Measurements from ENCODE around the gene MYO5C. TPM values are rescaled to one million over a fixed set of nuclear protein-coding genes. Genes with fewer than 3 reads are reported as not detected.

Gene MYO5C
- total RNA-seq, 1 donor from 2014 or later, result 24.1 TPM

DNA sequence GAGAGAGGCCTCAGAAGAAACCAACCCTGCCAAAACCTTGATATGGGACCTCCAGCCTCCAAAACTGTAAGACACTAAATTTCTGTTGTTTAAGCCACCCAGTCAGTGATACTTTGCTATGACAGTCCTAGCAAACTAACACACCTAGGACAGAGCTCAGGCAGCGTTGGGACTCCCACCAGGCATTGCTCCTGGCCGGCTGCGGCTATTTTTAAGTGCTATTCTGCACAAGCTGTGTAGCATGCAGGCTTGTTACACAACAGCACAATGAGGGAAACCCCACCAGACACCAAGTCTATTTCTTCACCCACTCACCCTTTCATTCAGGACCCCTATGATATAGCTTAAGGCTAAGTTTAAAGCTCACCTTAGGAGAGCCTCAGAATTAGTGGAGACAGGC lies 57.5 kb downstream of the MYO5C start:
- H3K79me2 ChIP-seq (ENCODE audit: low read depth), result no peaks in the 10 kb centered on the region
- no peaks in the 10 kb centered on the region for H3K36me3 ChIP-seq
- TF ChIP-seq, protein P1, sequence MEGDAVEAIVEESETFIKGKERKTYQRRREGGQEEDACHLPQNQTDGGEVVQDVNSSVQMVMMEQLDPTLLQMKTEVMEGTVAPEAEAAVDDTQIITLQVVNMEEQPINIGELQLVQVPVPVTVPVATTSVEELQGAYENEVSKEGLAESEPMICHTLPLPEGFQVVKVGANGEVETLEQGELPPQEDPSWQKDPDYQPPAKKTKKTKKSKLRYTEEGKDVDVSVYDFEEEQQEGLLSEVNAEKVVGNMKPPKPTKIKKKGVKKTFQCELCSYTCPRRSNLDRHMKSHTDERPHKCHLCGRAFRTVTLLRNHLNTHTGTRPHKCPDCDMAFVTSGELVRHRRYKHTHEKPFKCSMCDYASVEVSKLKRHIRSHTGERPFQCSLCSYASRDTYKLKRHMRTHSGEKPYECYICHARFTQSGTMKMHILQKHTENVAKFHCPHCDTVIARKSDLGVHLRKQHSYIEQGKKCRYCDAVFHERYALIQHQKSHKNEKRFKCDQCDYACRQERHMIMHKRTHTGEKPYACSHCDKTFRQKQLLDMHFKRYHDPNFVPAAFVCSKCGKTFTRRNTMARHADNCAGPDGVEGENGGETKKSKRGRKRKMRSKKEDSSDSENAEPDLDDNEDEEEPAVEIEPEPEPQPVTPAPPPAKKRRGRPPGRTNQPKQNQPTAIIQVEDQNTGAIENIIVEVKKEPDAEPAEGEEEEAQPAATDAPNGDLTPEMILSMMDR (IDR thresholded peaks at IDR 0.05), result no peak
- TF ChIP-seq EZH2phosphoT487 (IDR thresholded peaks at IDR 0.05), result no peak
- no peak for TF ChIP-seq EZH2 (IDR thresholded peaks at IDR 0.05)
- peaks cover 14% of the 10 kb centered on the region for H3K36me3 Mint-ChIP-seq
- H3K9ac ChIP-seq, result no peak overlapping the region
- no peak for DNase-seq (ENCODE audit: low spot score)
- H2AFZ ChIP-seq (replicated peaks), result no peak overlapping the region
- H3K27me3 Mint-ChIP-seq (ENCODE audit: insufficient read depth, low read depth), result peaks cover 4% of the 10 kb centered on the region
- no peaks in the 10 kb centered on the region for H4K20me1 ChIP-seq (ENCODE audit: low read depth)
- no peaks in the 10 kb centered on the region for H3K4me1 ChIP-seq
- no peak overlapping the region for H3K27ac Mint-ChIP-seq
- no peaks in the 10 kb centered on the region for H3K4me1 Mint-ChIP-seq
- no peak overlapping the region for H3K4me2 ChIP-seq
- H3K4me3 ChIP-seq, result no peak overlapping the region
- H3K27ac ChIP-seq, result no peak overlapping the region
- no peaks in the 10 kb centered on the region for H3K9me3 ChIP-seq (ENCODE audit: low read depth)
- H3K27me3 ChIP-seq, result no peaks in the 10 kb centered on the region
- no peaks in the 10 kb centered on the region for H3F3A ChIP-seq (ENCODE audit: low read depth)
- H3K9me3 Mint-ChIP-seq, result no peaks in the 10 kb centered on the region
- H3K4me3 Mint-ChIP-seq, result no peak overlapping the region

DNA sequence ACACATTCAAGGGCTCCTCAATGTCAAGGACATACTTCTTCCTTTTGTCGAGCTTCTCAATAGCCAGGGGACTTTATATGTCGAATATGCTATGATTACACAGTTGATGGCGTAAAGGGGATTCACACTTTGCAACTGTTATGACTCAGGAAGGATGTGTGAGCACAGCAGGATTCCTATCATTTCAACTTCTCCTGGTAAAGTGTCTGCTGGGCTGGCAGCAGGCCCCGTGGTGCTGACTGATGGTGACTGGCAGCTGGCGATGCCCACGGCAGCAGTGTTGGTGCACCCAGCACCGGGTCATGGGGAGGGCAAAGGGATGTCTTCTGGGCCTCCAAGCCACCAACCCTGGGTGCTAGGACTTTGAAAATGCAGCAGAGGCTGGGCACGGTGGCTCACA lies 59.6 kb downstream of the MYO5C start:
- Histone ChIP-seq H3K4me1 (no peaks in the 10 kb centered on the region), H3K4me3 (no peak overlapping the region), H3K4me2 (no peak overlapping the region), H2AFZ (replicated peaks) (no peak overlapping the region), H3K9ac (no peak overlapping the region), H3K27me3 (no peaks in the 10 kb centered on the region), H4K20me1 (ENCODE audit: low read depth) (no peaks in the 10 kb centered on the region), H3K9me3 (ENCODE audit: low read depth) (no peaks in the 10 kb centered on the region), H3K79me2 (ENCODE audit: low read depth) (no peaks in the 10 kb centered on the region), H3K36me3 (no peaks in the 10 kb centered on the region), H3K27ac (no peak overlapping the region), H3F3A (ENCODE audit: low read depth) (no peaks in the 10 kb centered on the region)
- no peak for DNase-seq (ENCODE audit: low spot score)
- no peak overlapping the region for H3K27ac Mint-ChIP-seq
- TF ChIP-seq EZH2 (IDR thresholded peaks at IDR 0.05) (no peak), EZH2phosphoT487 (IDR thresholded peaks at IDR 0.05) (no peak)
- TF ChIP-seq, protein P1 (IDR thresholded peaks at IDR 0.05), result no peak
- H3K4me3 Mint-ChIP-seq, result no peak overlapping the region
- H3K36me3 Mint-ChIP-seq, result peaks cover 10% of the 10 kb centered on the region
- H3K4me1 Mint-ChIP-seq, result no peaks in the 10 kb centered on the region
- peaks cover 6% of the 10 kb centered on the region for H3K27me3 Mint-ChIP-seq (ENCODE audit: insufficient read depth, low read depth)
- H3K9me3 Mint-ChIP-seq, result no peaks in the 10 kb centered on the region

DNA sequence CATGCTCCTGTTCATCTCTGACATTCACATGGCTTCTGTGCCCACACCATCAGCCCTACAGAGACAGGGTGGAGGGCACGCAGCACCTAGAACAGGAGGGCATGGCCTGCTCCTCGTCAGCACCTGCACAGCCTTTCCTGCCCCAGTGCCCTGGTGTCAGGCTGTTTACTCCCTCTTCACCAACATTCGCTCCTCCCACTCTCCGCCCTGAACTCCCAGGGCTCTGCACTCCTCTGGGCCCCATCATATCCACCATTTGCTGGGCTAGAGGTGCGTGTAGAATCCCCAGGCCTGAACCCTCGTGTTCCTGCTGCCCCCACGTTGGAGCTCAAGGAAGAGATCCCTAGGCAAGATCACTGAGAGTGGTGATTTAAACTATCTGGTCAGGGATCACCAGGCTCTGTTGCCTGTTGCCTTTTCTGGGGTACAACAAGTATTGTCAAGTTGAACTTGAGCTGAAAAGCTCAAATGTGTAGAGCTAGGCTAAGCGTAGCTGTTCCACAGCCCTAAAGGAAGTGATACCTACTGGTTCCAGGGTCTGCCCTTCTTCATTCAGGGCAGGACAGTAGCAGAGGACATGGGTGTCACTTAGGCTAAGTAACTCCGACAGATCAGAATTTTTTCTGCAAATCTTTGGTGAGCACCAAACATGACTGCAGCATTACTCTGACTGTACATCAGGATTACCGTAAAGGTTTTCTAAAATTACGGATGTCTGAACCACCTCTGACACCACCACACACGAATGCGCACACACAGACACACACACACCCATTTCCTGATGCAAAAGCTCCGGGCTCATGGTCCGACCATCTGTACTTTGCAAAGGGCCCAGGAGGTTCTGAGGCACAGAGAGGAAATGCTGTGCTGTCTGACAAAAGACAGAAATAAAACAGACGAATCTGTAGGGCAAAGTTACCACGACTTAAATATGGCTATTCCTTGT lies 60.7 kb downstream of the MYO5C start:
- Histone ChIP-seq H2AFZ (replicated peaks) (no peak overlapping the region), H3K9ac (no peak overlapping the region), H3K9me3 (ENCODE audit: low read depth) (no peaks in the 10 kb centered on the region), H3F3A (ENCODE audit: low read depth) (no peaks in the 10 kb centered on the region), H4K20me1 (ENCODE audit: low read depth) (no peaks in the 10 kb centered on the region), H3K4me1 (no peaks in the 10 kb centered on the region), H3K4me3 (no peak overlapping the region), H3K36me3 (no peaks in the 10 kb centered on the region), H3K27me3 (no peaks in the 10 kb centered on the region), H3K27ac (no peak overlapping the region), H3K79me2 (ENCODE audit: low read depth) (no peaks in the 10 kb centered on the region), H3K4me2 (no peak overlapping the region)
- Mint-ChIP-seq H3K4me3 (no peak overlapping the region), H3K9me3 (no peaks in the 10 kb centered on the region), H3K27me3 (ENCODE audit: insufficient read depth, low read depth) (peaks cover 6% of the 10 kb centered on the region), H3K4me1 (no peaks in the 10 kb centered on the region), H3K36me3 (peaks cover 10% of the 10 kb centered on the region), H3K27ac (no peak overlapping the region)
- DNase-seq (ENCODE audit: low spot score), result no peak
- TF ChIP-seq EZH2phosphoT487 (IDR thresholded peaks at IDR 0.05), result no peak
- TF ChIP-seq EZH2 (IDR thresholded peaks at IDR 0.05), result no peak
- TF ChIP-seq, protein P1 (IDR thresholded peaks at IDR 0.05), result no peak

Measured in neural progenitor cell (in vitro differentiated cells).